Endothelial cell of umbilical vein (primary cell): Measurements from ENCODE around the gene HOXA1. TPM values are rescaled to one million over a fixed set of nuclear protein-coding genes. Genes with fewer than 3 reads are reported as not detected.
A peak's percentile ranks its signal among the peaks of the same experiment; 100 is the strongest.

Experiments used
- BruUV-seq: library from RNA; stranded (reverse); fragments of 400-500 nt; replicated peaks from 2 replicates; lab custom pipeline; 2021; lab: Mats Ljungman, UMichigan
- CTCF ChIA-PET: fragments of 300-600, 350-600 bp; sonication (Branson Sonifier 250); formaldehyde crosslinking; loops from one replicate; lab custom pipeline; 2021; ENCODE audit warnings: antibody characterized with exemption, inconsistent platforms; lab: Charles Lee
- POLR2A ChIA-PET: fragments of 300-600, 350-600 bp; sonication (Branson Sonifier 250); formaldehyde crosslinking; loops from one replicate; lab custom pipeline; 2021; ENCODE audit warnings: antibody characterized with exemption, inconsistent platforms; lab: Charles Lee
- DNase-seq: peaks from one replicate; pipeline ENCODE4 v3.0.0-alpha.2; 2011; ENCODE audit warnings: low read depth, low spot score
- FAIRE-seq: peaks from 2 replicates; lab custom pipeline; 2011; peaks lifted over from hg19 to GRCh38; lab: Jason Lieb, UNC
- H2AFZ ChIP-seq: 2 replicates; pipeline ENCODE4 v1.6.0; 2012; ENCODE audit warnings: low read depth, low read length, control low read depth, inconsistent platforms
- H3K27ac ChIP-seq: 2 replicates; pipeline ENCODE4 v1.5.1; 2011; ENCODE audit warnings: low read depth, mild to moderate bottlenecking, control low read depth, low read length, moderate library complexity; ENCODE audit not compliant: insufficient read depth
- H3K27me3 ChIP-seq, 2 experiments: 2 replicates each; pipeline versions ENCODE4 v1.6.0 to v1.6.1; 2011; ENCODE audit warnings: low read length in 2 of 2, mixed read lengths in 1 of 2; ENCODE audit not compliant: control insufficient read depth in 2 of 2, insufficient read depth in 2 of 2
- H3K36me3 ChIP-seq, 2 experiments: 2 replicates in 1 of 2; 3 replicates in 1 of 2; pipeline ENCODE4 v1.5.1; 2011; ENCODE audit warnings: low read length in 2 of 2, mild to moderate bottlenecking in 1 of 2, moderate library complexity in 1 of 2; ENCODE audit not compliant: control insufficient read depth in 2 of 2, insufficient read depth in 2 of 2; ENCODE audit errors: extremely low read depth in 1 of 2
- H3K4me1 ChIP-seq: 3 replicates; pipeline ENCODE4 v1.5.1; 2011; ENCODE audit warnings: mild to moderate bottlenecking, low read length; ENCODE audit not compliant: control insufficient read depth, insufficient read depth; ENCODE audit errors: extremely low read depth
- H3K4me2 ChIP-seq: 2 replicates; pipeline ENCODE4 v1.6.1; 2011; ENCODE audit warnings: low read length, control low read depth, mixed read lengths; ENCODE audit not compliant: insufficient read depth
- H3K4me3 ChIP-seq, 3 experiments: fragments of 200-600 bp in 1 of 3; sonication (generic), shearing (Covaris generic) in 1 of 3; replicated peaks in 1 of 3; 2 replicates each; pipeline ENCODE4 v1.5.1; 2011 to 2016; ENCODE audit warnings: control low read depth in 3 of 3, low read length in 3 of 3, mild to moderate bottlenecking in 2 of 3, inconsistent platforms in 1 of 3, low read depth in 1 of 3, moderate library complexity in 1 of 3; ENCODE audit not compliant: insufficient read depth in 1 of 3
- H3K79me2 ChIP-seq: 2 replicates; pipeline ENCODE4 v1.6.0; 2012; ENCODE audit warnings: low read length, inconsistent platforms; ENCODE audit not compliant: control insufficient read depth, insufficient read depth
- H3K9ac ChIP-seq: replicated peaks from 2 replicates; pipeline ENCODE3; 2011; ENCODE audit warnings: low read length, control low read depth; ENCODE audit not compliant: insufficient read depth; ENCODE audit errors: extremely low read depth
- H3K9me1 ChIP-seq: replicated peaks from 3 replicates; pipeline ENCODE4 v1.6.0; 2011; ENCODE audit warnings: mild to moderate bottlenecking, low read length; ENCODE audit not compliant: control insufficient read depth, insufficient read depth; ENCODE audit errors: extremely low read depth
- H3K9me3 ChIP-seq: replicated peaks from 2 replicates; pipeline ENCODE4 v1.5.1; 2012; ENCODE audit warnings: low read length, inconsistent platforms; ENCODE audit not compliant: control insufficient read depth, insufficient read depth
- H4K20me1 ChIP-seq: replicated peaks from 2 replicates; pipeline ENCODE3; 2011; ENCODE audit warnings: mild to moderate bottlenecking, low read length; ENCODE audit not compliant: control insufficient read depth, insufficient read depth; ENCODE audit errors: extremely low read depth
- CTCF ChIP-seq, 2 donors: IDR thresholded peaks; 1 replicate in 1 of 2; 2 replicates in 1 of 2; pipeline ENCODE4 v1.5.1; 2011; ENCODE audit warnings: low read length in 2 of 2, mild to moderate bottlenecking in 2 of 2, moderate library complexity in 2 of 2, control low read depth in 1 of 2, inconsistent platforms in 1 of 2, low read depth in 1 of 2; ENCODE audit not compliant: insufficient read depth in 1 of 2; ENCODE audit errors: extremely low read depth in 1 of 2
- EZH2 ChIP-seq: IDR thresholded peaks from 2 replicates; pipeline ENCODE4 v1.6.1; 2012; ENCODE audit warnings: borderline replicate concordance, low read depth, mild to moderate bottlenecking, moderate library complexity, low read length, inconsistent platforms; ENCODE audit not compliant: severe bottlenecking
- GATA2 ChIP-seq: IDR thresholded peaks from 2 replicates; pipeline ENCODE4 v1.7.0; 2011; ENCODE audit warnings: low read depth, mild to moderate bottlenecking, moderate library complexity, mixed read lengths, low read length; ENCODE audit not compliant: insufficient read length, insufficient read depth
- JUN ChIP-seq: IDR thresholded peaks from 2 replicates; pipeline ENCODE4 v1.6.1; 2011; ENCODE audit warnings: borderline replicate concordance, low read depth; ENCODE audit not compliant: insufficient read length, insufficient read depth
- MAX ChIP-seq: IDR thresholded peaks from 2 replicates; pipeline ENCODE4 v1.6.1; 2011; ENCODE audit not compliant: insufficient read depth, insufficient read length
- MYC ChIP-seq: IDR thresholded peaks from one replicate; pipeline ENCODE4 v1.6.1; 2011; ENCODE audit warnings: mild to moderate bottlenecking, low read depth, low read length
- POLR2A ChIP-seq: IDR thresholded peaks from 2 replicates; pipeline ENCODE4 v1.6.1; 2012; ENCODE audit warnings: low read depth, mild to moderate bottlenecking, control low read depth, low read length
- POLR2AphosphoS5 ChIP-seq: IDR thresholded peaks from 2 replicates; pipeline ENCODE4 v1.6.1; 2012; ENCODE audit warnings: low read depth, mild to moderate bottlenecking, control low read depth, low read length, moderate library complexity; ENCODE audit not compliant: insufficient read depth
- dilution Hi-C: fragments of 300-500 bp; cut with MboI; formaldehyde crosslinking; loops from one replicate; pipeline ENCODE4 v1.15.0; 2019; ENCODE audit warnings: low sequenced_read_pairs; ENCODE audit not compliant: extremely low pct_ligation_motif_present
- intact Hi-C: fragments of 100-400 bp; cut with micrococcal nuclease; formaldehyde crosslinking; loops from one replicate; pipeline ENCODE4 v1.10.0; 2022
- polyA plus RNA-seq, 4 experiments: library from polyadenylated mRNA; depleted of rRNA in 3 of 4; stranded (reverse) in 3 of 4; unstranded in 1 of 4; fragments of >200 nt; gene quantifications; 2 replicates each; pipeline versions ENCODE4 v1.2.1 to v1.2.3, GENCODE V29; 2011 to 2012; ENCODE audit warnings: missing spikeins in 1 of 4
- total RNA-seq: library from RNA; stranded (reverse); gene quantifications from 2 replicates; pipeline ENCODE4 v1.2.3, GENCODE V29; 2021

The HOXA1 gene
- total and polyA plus RNA-seq, 2 donors (not counting 3 experiments of a cell fraction or from before 2014, with no cell fraction given) = 1.2 to 2.4 TPM

- Histone ChIP-seq H4K20me1 (no peaks in the 10 kb centered on the region), H2AFZ (no peak overlapping the region), H3K4me1 (peaks cover 73% of the 10 kb centered on the region), H3K4me3 (peak overlapping the region in 1 of 3 experiments; percentile 23), H3K36me3 (peaks cover 0 to 19% of the 10 kb centered on the region in 2 experiments), H3K9ac (peak overlapping the region; percentile 47), H3K27ac (peak overlapping the region; percentile 64), H3K4me2 (peak overlapping the region; percentile 76), H3K9me3 (no peaks in the 10 kb centered on the region), H3K27me3 (no peaks in the 10 kb centered on the region), H3K79me2 (peaks cover 97% of the 10 kb centered on the region), H3K9me1 (no peaks in the 10 kb centered on the region)
- no peak for FAIRE-seq
- BruUV-seq = no TSS peak
- dilution Hi-C loops (no loop called here), intact Hi-C loops (loop anchor here (1.0 to 5.0 kb wide), 3 partner anchors 21 to 692 kb away; partner anchors contain the start of gene HOXA9)
- DNase-seq = no peak
- ChIA-PET POLR2A (interaction anchor here (1.3 to 1.6 kb wide), 2 partner anchors 16 to 21 kb away, joined by 3 to 4 read pairs; partner anchors contain the start of gene HOXA9), CTCF (interaction anchor here (0.7 to 7.0 kb wide), 21 partner anchors 8 to 775 kb away, joined by 3 to 72 read pairs (median 8); partner anchors contain the start of genes HOXA3 and HOXA7)
- no peak for TF ChIP-seq POLR2AphosphoS5
- TF ChIP-seq JUN = no peak
- TF ChIP-seq GATA2 = no peak
- TF ChIP-seq MAX = no peak
- no peak for TF ChIP-seq CTCF (IDR thresholded peaks at IDR 0.05; ENCODE audit: extremely low read depth in 1 of 2, insufficient read depth in 1 of 2, low read depth in 1 of 2, low read length in 2 of 2)
- no peak for TF ChIP-seq EZH2
- TF ChIP-seq POLR2A = no peak
- no peak for TF ChIP-seq MYC
These were observed 49.0 kb upstream of the HOXA1 start for GRCh38 chr7:27144781-27145164.
